A549 (cell line): ENCODE measurements around the gene BID. TPM values are rescaled to one million over a fixed set of nuclear protein-coding genes. Genes with fewer than 3 reads are reported as not detected.
A peak's percentile ranks its signal among the peaks of the same experiment; 100 is the strongest.

Experiments
- ATAC-seq, 2 experiments: fragments of 200-7000 bp in 1 of 2; fragments of >200 bp in 1 of 2; cut with Nextera tagmentation in 1 of 2; cut with Tn5 transposase in 1 of 2; 3 replicates each; pipeline versions ENCODE4 v1.8.0 to v1.9.1; 2018 to 2020; ENCODE audit warnings: mild to moderate bottlenecking in 1 of 2, moderate library complexity in 1 of 2
- CTCF ChIA-PET: fragments of 300-600 bp; sonication (Branson Sonifier 250); formaldehyde crosslinking; extraction: SDS; loops from one replicate; lab custom pipeline; 2021; ENCODE audit warnings: antibody characterized with exemption, inconsistent platforms; lab: Yijun Ruan, JAX
- POLR2A ChIA-PET: fragments of 350-600 bp; formaldehyde crosslinking; extraction: SDS; loops from one replicate; lab custom pipeline; 2021; ENCODE audit warnings: antibody characterized with exemption, inconsistent platforms; lab: Yijun Ruan, JAX
- DNase-seq, 2 experiments: peaks; one replicate each; pipeline versions ENCODE4 v3.0.0 to v3.0.0-alpha.2; 2011 to 2016; ENCODE audit warnings: low read depth in 1 of 2, low spot score in 1 of 2
- FAIRE-seq: peaks from 2 replicates; lab custom pipeline; 2011; peaks lifted over from hg19 to GRCh38; lab: Jason Lieb, UNC
- H3K27ac ChIP-seq, 2 experiments: fragments of >200 bp; sonication (Bioruptor Twin); formaldehyde crosslinking; 3 replicates each; pipeline ENCODE4 v1.5.1; 2016 to 2017
- H3K4me1 ChIP-seq: fragments of >200 bp; sonication (Bioruptor Twin); formaldehyde crosslinking; 3 replicates; pipeline ENCODE4 v1.6.1; 2016
- H3K4me2 ChIP-seq: fragments of >200 bp; sonication (Bioruptor Twin); formaldehyde crosslinking; 3 replicates; pipeline ENCODE4 v1.6.1; 2016
- H3K4me3 ChIP-seq: fragments of >200 bp; sonication (Bioruptor Twin); formaldehyde crosslinking; 3 replicates; pipeline ENCODE4 v1.5.1; 2016
- H3K9me3 ChIP-seq: fragments of >200 bp; sonication (Bioruptor Twin); formaldehyde crosslinking; 3 replicates; pipeline ENCODE4 v1.6.1; 2016
- BHLHE40 ChIP-seq: IDR thresholded peaks from 2 replicates; pipeline ENCODE4 v1.6.1; 2012; ENCODE audit warnings: low read depth, low read length, inconsistent platforms
- CEBPB ChIP-seq, 2 experiments: fragments of >200 bp in 1 of 2; sonication (Bioruptor Twin) in 1 of 2; formaldehyde crosslinking in 1 of 2; IDR thresholded peaks; 2 replicates each; pipeline ENCODE4 v1.6.1; 2012 to 2016
- CHD4 ChIP-seq: fragments of 200-600 bp; sonication (generic); IDR thresholded peaks from 2 replicates; pipeline ENCODE4 v1.6.1; 2016; ENCODE audit warnings: antibody characterized with exemption, mild to moderate bottlenecking, borderline replicate concordance
- EHF ChIP-seq: fragments of 250-450 bp; sonication (Bioruptor Pico); IDR thresholded peaks from 2 replicates; pipeline ENCODE4 v1.5.0; 2020; ENCODE audit warnings: mild to moderate bottlenecking
- EHMT2 ChIP-seq: fragments of 200-600 bp; sonication (generic); IDR thresholded peaks from 2 replicates; pipeline ENCODE4 v1.6.1; 2016; ENCODE audit warnings: antibody characterized with exemption, low read depth, mild to moderate bottlenecking, moderate library complexity
- EP300 ChIP-seq, 2 experiments: fragments of >200 bp; sonication (Bioruptor Twin); formaldehyde crosslinking; IDR thresholded peaks; 2 replicates in 1 of 2; 3 replicates in 1 of 2; pipeline ENCODE4 v1.6.1; 2016 to 2017
- FOSB ChIP-seq: fragments of 250-450 bp; sonication (Bioruptor Pico); IDR thresholded peaks from 2 replicates; pipeline ENCODE4 v1.5.0; 2020; ENCODE audit warnings: mild to moderate bottlenecking, moderate library complexity
- FOSL2 ChIP-seq, 2 experiments: fragments of 450-650 bp in 1 of 2; fragments of >200 bp in 1 of 2; sonication (Bioruptor Twin) in 1 of 2; formaldehyde crosslinking; IDR thresholded peaks; 2 replicates each; pipeline versions ENCODE4 v1.5.0 to v1.6.1; 2016 to 2020; ENCODE audit warnings: mild to moderate bottlenecking in 1 of 2, moderate library complexity in 1 of 2
- GATA3 ChIP-seq: IDR thresholded peaks from 2 replicates; pipeline ENCODE4 v1.6.1; 2012; ENCODE audit warnings: borderline replicate concordance
- HDAC2 ChIP-seq: fragments of 200-600 bp; sonication (generic); IDR thresholded peaks from 2 replicates; pipeline ENCODE4 v1.6.1; 2016
- HEYL ChIP-seq: fragments of 250-450 bp; sonication (Bioruptor Pico); IDR thresholded peaks from 2 replicates; pipeline ENCODE4 v1.8.0; 2021; ENCODE audit warnings: mild to moderate bottlenecking, moderate library complexity
- HOXB5 ChIP-seq: fragments of 250-450 bp; sonication (Bioruptor Pico); IDR thresholded peaks from 2 replicates; pipeline ENCODE4 v1.5.0; 2020; ENCODE audit warnings: mild to moderate bottlenecking, moderate library complexity
- KDM1A ChIP-seq: fragments of 200-600 bp; sonication (generic); IDR thresholded peaks from 2 replicates; pipeline ENCODE4 v1.6.1; 2016; ENCODE audit warnings: low read depth, mild to moderate bottlenecking
- MAFK ChIP-seq: fragments of 450-650 bp; IDR thresholded peaks from 2 replicates; pipeline ENCODE4 v1.6.1; 2014; ENCODE audit not compliant: partially characterized antibody
- MAZ ChIP-seq: fragments of 150-350 bp; IDR thresholded peaks from 2 replicates; pipeline ENCODE4 v1.6.1; 2014; ENCODE audit warnings: antibody characterized with exemption, low read depth, low read length, borderline replicate concordance
- MYC ChIP-seq: IDR thresholded peaks from 2 replicates; pipeline ENCODE4 v1.6.1; 2012; ENCODE audit warnings: mild to moderate bottlenecking, inconsistent platforms, low read length, improper control_type of control experiment, borderline replicate concordance
- NPAS2 ChIP-seq: fragments of 250-450 bp; sonication (Bioruptor Pico); IDR thresholded peaks from 2 replicates; pipeline ENCODE4 v1.8.0; 2022; ENCODE audit warnings: mild to moderate bottlenecking, moderate library complexity, borderline replicate concordance
- PHF8 ChIP-seq: fragments of 200-600 bp; sonication (generic); IDR thresholded peaks from 2 replicates; pipeline ENCODE4 v1.6.1; 2016; ENCODE audit warnings: low read depth, mild to moderate bottlenecking, antibody characterized with exemption, moderate library complexity, borderline replicate concordance
- POLR2AphosphoS2 ChIP-seq: conservative IDR thresholded peaks from 2 replicates; pipeline ENCODE4 v1.6.1; 2012; ENCODE audit warnings: low read length, improper control_type of control experiment, inconsistent platforms
- RARB ChIP-seq: fragments of 250-450 bp; sonication (Bioruptor Pico); IDR thresholded peaks from 2 replicates; pipeline ENCODE4 v1.8.0; 2021; ENCODE audit warnings: mild to moderate bottlenecking, moderate library complexity
- RCOR1 ChIP-seq: fragments of 150-350 bp; IDR thresholded peaks from 2 replicates; pipeline ENCODE4 v1.6.1; 2014; ENCODE audit warnings: antibody characterized with exemption, low read length, low read depth
- RFX5 ChIP-seq: fragments of 450-650 bp; IDR thresholded peaks from 2 replicates; pipeline ENCODE4 v1.7.1; 2014; ENCODE audit warnings: antibody characterized with exemption, mild to moderate bottlenecking, moderate library complexity
- TFCP2L1 ChIP-seq: fragments of 250-450 bp; sonication (Bioruptor Pico); IDR thresholded peaks from 2 replicates; pipeline ENCODE4 v1.5.0; 2021; ENCODE audit warnings: mild to moderate bottlenecking
- TP53 ChIP-seq: fragments of 250-450 bp; sonication (Bioruptor Pico); IDR thresholded peaks from 2 replicates; pipeline ENCODE4 v1.5.0; 2021; ENCODE audit warnings: mild to moderate bottlenecking, moderate library complexity
- ZC3H11A ChIP-seq: fragments of 450-650 bp; IDR thresholded peaks from 2 replicates; pipeline ENCODE4 v1.6.1; 2014; ENCODE audit warnings: antibody characterized with exemption, mild to moderate bottlenecking
- ZFP36 ChIP-seq: fragments of 450-650 bp; IDR thresholded peaks from 2 replicates; pipeline ENCODE4 v1.6.1; 2014; ENCODE audit warnings: borderline replicate concordance; ENCODE audit not compliant: partially characterized antibody
- WGBS: methylation state at CpG from one replicate; pipeline ENCODE4 v1.1.6; 2017; ENCODE audit errors: missing lambda C conversion rate; 5-methylcytosine and 5-hydroxymethylcytosine counted together
- polyA plus RNA-seq, 4 experiments: library from polyadenylated mRNA; depleted of rRNA in 3 of 4; stranded (reverse); fragments of >200 nt; fragmentation: RNase III in 1 of 4; extraction: RNeasy Plus Mini Kit Qiagen cat#74134 plus additional on column Dnase treatment in 1 of 4; gene quantifications; 2 replicates in 3 of 4; 3 replicates in 1 of 4; pipeline ENCODE4 v1.2.3, GENCODE V29; 2011 to 2017
- TF ChIP-seq, protein P1 (sequence below): IDR thresholded peaks from 2 replicates; pipeline ENCODE4 v1.6.1; 2012
- TF ChIP-seq, protein P2 (sequence below): fragments of 450-650 bp; IDR thresholded peaks from 2 replicates; pipeline ENCODE4 v1.6.1; 2014; ENCODE audit warnings: antibody characterized with exemption
- TF ChIP-seq, protein P3 (sequence below): IDR thresholded peaks from 2 replicates; pipeline ENCODE4 v1.6.1; 2012; ENCODE audit warnings: low read depth, borderline replicate concordance
- TF ChIP-seq, protein P4 (sequence below): fragments of >200 bp; sonication (Bioruptor Twin); formaldehyde crosslinking; IDR thresholded peaks from 3 replicates; pipeline ENCODE4 v1.6.1; 2016
- TF ChIP-seq, protein P5 (sequence below): fragments of 200-600 bp; sonication (generic); IDR thresholded peaks from 2 replicates; pipeline ENCODE4 v1.6.1; 2016; ENCODE audit warnings: antibody characterized with exemption, mild to moderate bottlenecking, moderate library complexity

BID gene
- polyA plus RNA-seq, 2 of the 4 experiments (the other 2 are of a cell fraction) = 50.8 to 56.6 TPM

DNA sequence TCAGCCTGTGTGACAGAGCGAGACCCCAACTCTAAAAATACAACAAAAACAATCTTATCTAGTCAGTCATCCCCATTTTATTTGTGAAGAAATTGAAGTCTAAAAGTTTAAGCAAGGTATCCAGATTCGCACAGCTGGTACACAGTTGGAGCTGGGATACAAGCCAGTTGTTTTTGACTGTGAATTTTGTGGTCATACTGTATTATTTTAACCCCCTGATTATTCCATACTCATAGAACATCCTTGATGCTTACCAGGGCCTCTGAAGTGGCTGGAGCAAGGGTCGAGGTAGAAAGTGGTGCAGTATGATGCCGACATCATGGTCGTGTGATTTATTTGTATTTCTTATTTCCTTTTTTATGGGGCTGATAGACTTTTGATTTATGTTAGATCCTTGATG, 50.0 kb downstream of the BID start:
- Histone ChIP-seq H3K9me3 (no peaks in the 10 kb centered on the region), H3K4me1 (0 out of 3 replicates have a peak, but pooled peaks cover 3% of the 10 kb centered on the region), H3K27ac (no peak overlapping the region), H3K4me3 (no peak overlapping the region), H3K4me2 (no peak overlapping the region)
- ATAC-seq = no peak
- no peak for DNase-seq
- 93% methylated on average over 5 of the region's 5 CpGs for WGBS
- POLR2A ChIA-PET = no interaction called here
- FAIRE-seq = no peak
- TF ChIP-seq HDAC2 = no peak
- TF ChIP-seq, protein P1, sequence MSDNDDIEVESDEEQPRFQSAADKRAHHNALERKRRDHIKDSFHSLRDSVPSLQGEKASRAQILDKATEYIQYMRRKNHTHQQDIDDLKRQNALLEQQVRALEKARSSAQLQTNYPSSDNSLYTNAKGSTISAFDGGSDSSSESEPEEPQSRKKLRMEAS = no peak
- TF ChIP-seq RCOR1 = no peak
- TF ChIP-seq ZC3H11A = no peak
- TF ChIP-seq FOSL2 (IDR thresholded peaks at IDR 0.05) = no peak
- no peak for TF ChIP-seq FOSL2 (CRISPR knock-in tag; IDR thresholded peaks at IDR 0.05)
- TF ChIP-seq CHD4 = no peak
- no peak for TF ChIP-seq MAZ
- no peak for TF ChIP-seq EHF
- no peak for TF ChIP-seq EHMT2
- no peak for TF ChIP-seq TFCP2L1 (CRISPR knock-in tag)
- TF ChIP-seq FOSB (CRISPR knock-in tag) = no peak
- TF ChIP-seq BHLHE40 = no peak
- TF ChIP-seq MYC = no peak
- no peak for TF ChIP-seq KDM1A
- TF ChIP-seq NPAS2 (CRISPR knock-in tag) = no peak
- TF ChIP-seq TP53 (CRISPR knock-in tag) = no peak
- TF ChIP-seq CEBPB (IDR thresholded peaks at IDR 0.05) = no peak
- CTCF ChIA-PET = interaction anchor here (0.7 to 1.4 kb wide), 2 partner anchors 10 to 18 kb away, joined by 3 read pairs; no protein-coding TSS in a partner anchor

DNA sequence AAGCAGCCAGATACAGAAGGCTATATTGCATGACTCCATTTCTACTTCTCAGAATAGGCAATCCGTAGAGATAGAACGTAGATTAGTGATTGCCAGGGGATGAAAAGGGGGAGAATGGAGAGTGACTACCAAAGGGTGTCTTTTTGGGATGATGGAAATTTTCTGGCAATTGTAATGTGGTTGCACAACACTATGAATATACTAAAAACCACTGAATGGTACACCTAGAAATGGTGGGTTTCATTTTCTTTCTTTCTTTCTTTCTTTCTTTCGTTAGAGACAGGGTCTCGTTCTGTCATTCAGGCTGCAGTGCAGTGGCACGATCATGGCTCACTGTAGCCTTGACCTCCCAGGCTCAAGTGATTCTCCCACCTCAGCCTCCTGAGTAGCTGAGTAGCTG, 54.4 kb downstream of the BID start:
- no peak overlapping the region for H3K4me2 ChIP-seq
- no peaks in the 10 kb centered on the region for H3K4me1 ChIP-seq
- ATAC-seq (no peak), DNase-seq (no peak), FAIRE-seq (no peak)
- ChIA-PET POLR2A (no interaction called here), CTCF (no interaction called here)
- H3K4me3 ChIP-seq = no peak overlapping the region
- TF ChIP-seq RFX5 = no peak
- no peak for TF ChIP-seq PHF8
- no peak for TF ChIP-seq EP300 (IDR thresholded peaks at IDR 0.05)
- 0 out of 4 replicates have a peak, but pooled peaks of 1 of the 2 experiments have one; percentile 15 for TF ChIP-seq CEBPB (IDR thresholded peaks at IDR 0.05)
- no peak for TF ChIP-seq HOXB5 (CRISPR knock-in tag)
- no peak for TF ChIP-seq TFCP2L1 (CRISPR knock-in tag)
- TF ChIP-seq, protein P2, sequence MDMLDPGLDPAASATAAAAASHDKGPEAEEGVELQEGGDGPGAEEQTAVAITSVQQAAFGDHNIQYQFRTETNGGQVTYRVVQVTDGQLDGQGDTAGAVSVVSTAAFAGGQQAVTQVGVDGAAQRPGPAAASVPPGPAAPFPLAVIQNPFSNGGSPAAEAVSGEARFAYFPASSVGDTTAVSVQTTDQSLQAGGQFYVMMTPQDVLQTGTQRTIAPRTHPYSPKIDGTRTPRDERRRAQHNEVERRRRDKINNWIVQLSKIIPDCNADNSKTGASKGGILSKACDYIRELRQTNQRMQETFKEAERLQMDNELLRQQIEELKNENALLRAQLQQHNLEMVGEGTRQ = no peak
- WGBS = 97% methylated on average over 5 of the region's 5 CpGs
- H3K27ac ChIP-seq = no peak overlapping the region
- no peaks in the 10 kb centered on the region for H3K9me3 ChIP-seq

DNA sequence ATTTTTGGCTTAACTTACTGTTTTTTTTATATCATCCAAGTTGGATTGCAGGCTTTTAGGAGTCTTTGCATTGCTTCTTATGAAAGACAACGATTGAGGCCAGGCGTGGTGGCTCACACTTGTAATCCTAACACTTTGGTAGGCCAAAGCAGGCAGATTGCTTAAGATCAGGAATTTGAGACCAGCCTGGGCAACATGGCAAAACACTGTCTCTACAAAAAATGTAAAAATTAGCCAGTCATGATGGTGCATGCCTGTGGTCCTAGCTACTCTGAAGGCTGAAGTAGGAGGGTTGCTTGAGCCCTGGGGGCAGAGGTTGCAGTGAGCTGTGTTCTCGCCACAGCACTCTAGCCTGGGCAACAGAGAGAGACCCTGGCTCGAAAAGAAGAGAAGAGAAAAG, 56.6 kb downstream of the BID start:
- Histone ChIP-seq H3K27ac (no peak overlapping the region), H3K9me3 (no peaks in the 10 kb centered on the region), H3K4me1 (peaks cover 2% of the 10 kb centered on the region), H3K4me2 (no peak overlapping the region), H3K4me3 (no peak overlapping the region)
- 95% methylated on average over 4 of the region's 4 CpGs for WGBS
- ChIA-PET POLR2A (no interaction called here), CTCF (interaction anchor here (0.6 kb wide), 1 partner anchor 416 kb away, joined by 3 read pairs; no protein-coding TSS in a partner anchor)
- DNase-seq (no peak), FAIRE-seq (no peak), ATAC-seq (no peak)
- TF ChIP-seq, protein P3, sequence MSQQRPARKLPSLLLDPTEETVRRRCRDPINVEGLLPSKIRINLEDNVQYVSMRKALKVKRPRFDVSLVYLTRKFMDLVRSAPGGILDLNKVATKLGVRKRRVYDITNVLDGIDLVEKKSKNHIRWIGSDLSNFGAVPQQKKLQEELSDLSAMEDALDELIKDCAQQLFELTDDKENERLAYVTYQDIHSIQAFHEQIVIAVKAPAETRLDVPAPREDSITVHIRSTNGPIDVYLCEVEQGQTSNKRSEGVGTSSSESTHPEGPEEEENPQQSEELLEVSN = no peak
- TF ChIP-seq RARB (CRISPR knock-in tag) (no peak), EP300 (IDR thresholded peaks at IDR 0.05) (no peak), ZFP36 (no peak), TP53 (CRISPR knock-in tag) (no peak), HEYL (CRISPR knock-in tag) (no peak), POLR2AphosphoS2 (no peak), ZC3H11A (no peak), GATA3 (no peak), MAFK (no peak)
- TF ChIP-seq, protein P4, sequence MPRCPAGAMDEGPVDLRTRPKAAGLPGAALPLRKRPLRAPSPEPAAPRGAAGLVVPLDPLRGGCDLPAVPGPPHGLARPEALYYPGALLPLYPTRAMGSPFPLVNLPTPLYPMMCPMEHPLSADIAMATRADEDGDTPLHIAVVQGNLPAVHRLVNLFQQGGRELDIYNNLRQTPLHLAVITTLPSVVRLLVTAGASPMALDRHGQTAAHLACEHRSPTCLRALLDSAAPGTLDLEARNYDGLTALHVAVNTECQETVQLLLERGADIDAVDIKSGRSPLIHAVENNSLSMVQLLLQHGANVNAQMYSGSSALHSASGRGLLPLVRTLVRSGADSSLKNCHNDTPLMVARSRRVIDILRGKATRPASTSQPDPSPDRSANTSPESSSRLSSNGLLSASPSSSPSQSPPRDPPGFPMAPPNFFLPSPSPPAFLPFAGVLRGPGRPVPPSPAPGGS = no peak
- TF ChIP-seq, protein P5, sequence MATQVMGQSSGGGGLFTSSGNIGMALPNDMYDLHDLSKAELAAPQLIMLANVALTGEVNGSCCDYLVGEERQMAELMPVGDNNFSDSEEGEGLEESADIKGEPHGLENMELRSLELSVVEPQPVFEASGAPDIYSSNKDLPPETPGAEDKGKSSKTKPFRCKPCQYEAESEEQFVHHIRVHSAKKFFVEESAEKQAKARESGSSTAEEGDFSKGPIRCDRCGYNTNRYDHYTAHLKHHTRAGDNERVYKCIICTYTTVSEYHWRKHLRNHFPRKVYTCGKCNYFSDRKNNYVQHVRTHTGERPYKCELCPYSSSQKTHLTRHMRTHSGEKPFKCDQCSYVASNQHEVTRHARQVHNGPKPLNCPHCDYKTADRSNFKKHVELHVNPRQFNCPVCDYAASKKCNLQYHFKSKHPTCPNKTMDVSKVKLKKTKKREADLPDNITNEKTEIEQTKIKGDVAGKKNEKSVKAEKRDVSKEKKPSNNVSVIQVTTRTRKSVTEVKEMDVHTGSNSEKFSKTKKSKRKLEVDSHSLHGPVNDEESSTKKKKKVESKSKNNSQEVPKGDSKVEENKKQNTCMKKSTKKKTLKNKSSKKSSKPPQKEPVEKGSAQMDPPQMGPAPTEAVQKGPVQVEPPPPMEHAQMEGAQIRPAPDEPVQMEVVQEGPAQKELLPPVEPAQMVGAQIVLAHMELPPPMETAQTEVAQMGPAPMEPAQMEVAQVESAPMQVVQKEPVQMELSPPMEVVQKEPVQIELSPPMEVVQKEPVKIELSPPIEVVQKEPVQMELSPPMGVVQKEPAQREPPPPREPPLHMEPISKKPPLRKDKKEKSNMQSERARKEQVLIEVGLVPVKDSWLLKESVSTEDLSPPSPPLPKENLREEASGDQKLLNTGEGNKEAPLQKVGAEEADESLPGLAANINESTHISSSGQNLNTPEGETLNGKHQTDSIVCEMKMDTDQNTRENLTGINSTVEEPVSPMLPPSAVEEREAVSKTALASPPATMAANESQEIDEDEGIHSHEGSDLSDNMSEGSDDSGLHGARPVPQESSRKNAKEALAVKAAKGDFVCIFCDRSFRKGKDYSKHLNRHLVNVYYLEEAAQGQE = no peak
